HG03354 (cell line): ENCODE results near the gene TMEM184B.
"Not testable (repeated sequence)": the region's sequence is repeated elsewhere in the genome, so short reads cannot be mapped to it uniquely, and the experiment has no call there.

Experiments used
- ATAC-seq: cut with Tn5 transposase; IDR thresholded peaks from one replicate; pipeline ENCODE4 v1.9.1; 2021; ENCODE audit warnings: mild to moderate bottlenecking; ENCODE audit not compliant: unreplicated experiment, poor library complexity, severe bottlenecking

Gene TMEM184B

GRCh38 chr22:38257181-38257580 is 15.6 kb downstream of the TMEM184B start:
- no peak for ATAC-seq

GRCh38 chr22:38255697-38256096 is 17.1 kb downstream of the TMEM184B start:
- no peak for ATAC-seq

DNA sequence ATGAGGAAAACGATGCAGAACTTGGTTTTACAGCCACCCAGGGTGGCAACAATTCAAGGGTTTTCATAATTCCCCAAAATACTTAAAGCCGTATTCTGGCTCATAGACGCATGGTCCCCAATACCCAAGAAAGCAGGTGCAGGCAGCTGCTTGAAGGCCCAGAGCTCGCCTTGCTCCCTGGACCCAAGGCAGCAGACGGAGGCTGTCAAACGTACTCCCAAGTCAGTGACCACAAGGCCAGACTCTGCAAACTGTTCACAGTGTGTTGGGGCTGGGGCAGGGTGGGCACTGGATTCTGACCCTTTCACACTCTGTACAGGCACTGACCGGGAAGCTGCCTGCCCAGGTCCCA is 21.5 kb downstream of the TMEM184B start:
- ATAC-seq = no peak

DNA sequence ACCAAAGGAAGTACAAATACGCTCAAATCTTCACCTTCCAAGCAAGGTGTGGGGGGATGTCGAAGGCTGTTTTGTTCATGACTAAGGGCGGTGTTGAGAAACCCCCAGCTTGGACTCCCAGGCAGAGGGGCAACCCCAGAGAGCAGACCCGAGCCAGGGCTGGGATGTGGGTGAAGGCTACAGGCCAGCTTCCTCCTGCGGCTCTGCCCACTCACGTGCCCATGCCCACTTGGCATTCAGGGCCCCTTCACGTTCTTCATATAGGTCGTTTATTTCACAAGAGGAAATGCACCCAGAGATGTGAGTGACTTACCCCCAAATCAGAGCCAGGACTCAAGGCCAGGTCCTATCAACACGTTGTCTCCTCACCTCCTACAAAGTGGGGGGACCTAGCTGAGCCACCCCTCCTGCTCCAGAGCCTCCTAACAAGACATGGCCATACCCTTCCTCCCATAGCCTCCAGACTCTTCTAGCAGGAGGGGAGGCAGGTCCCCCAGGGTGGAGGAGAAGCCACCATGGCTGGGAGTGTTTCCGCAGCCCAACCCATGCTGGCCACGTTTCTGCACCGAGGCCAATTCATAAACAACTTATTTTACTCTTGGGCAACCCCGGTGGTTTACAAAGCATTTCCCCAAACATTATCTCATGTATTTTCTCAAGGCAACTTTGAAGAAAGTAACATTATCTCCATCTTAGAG is 22.0 kb downstream of the TMEM184B start:
- no peak for ATAC-seq

DNA sequence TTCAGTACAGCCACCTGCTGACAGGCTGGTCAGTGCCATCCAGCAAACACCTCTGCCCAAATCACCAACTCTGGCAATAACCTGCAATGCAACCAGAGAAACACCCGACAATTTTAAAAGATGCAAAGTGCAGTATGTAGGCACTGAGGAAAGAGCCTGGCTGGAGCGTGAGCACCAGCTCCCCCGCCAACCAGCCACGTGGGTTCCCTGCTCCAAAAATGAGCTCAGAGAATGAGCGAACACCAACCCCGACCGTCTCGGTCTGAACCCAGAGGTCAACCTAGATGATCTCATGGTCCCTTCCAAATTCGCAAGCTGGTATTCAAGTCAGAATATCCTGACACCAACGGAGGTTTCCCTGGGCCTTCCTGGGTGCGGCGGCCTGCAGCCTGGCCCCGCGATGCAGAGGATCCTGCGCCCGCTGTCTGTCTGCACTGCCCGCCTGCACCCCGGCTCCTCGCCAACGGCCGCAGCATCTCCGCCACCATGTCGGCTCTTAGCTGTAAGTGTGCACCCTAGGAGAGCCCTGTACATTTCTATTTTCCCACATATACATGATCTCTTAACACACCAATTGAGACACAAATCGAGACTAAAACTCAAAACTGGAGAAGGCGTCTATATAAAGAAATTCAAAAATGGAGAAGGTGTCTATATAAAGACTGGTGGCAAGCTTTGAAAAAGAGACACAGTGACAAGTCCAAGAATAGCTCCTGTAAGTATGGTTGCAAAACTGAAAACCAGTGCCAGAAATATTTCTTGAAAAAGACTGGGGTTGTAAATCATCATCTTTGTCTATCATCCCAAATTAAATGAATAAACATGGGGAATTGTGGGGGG is 22.8 kb downstream of the TMEM184B start:
- ATAC-seq = no peak

GRCh38 chr22:38249301-38249700 is 23.5 kb downstream of the TMEM184B start:
- ATAC-seq = no peak

DNA sequence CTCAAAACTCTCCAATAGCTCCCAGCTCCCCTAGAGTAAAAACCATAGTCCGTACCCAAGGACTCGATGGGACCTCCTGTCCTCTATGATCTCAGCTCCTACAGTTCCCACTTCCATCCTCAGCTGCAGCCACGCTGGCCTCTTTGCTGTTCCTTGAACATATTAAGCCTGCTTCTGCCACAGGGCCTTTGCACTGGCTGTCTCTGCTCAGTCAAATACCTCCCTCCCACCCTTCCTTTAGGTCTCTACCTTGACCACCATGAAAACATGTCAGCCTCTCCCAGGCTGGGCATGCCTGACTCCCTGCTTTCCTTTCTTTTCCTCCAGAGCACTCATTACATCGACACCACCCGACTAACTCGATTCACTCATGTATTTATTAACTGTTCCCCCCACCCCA is 24.5 kb downstream of the TMEM184B start:
- ATAC-seq = no peak

GRCh38 chr22:38247713-38248112 is 25.1 kb downstream of the TMEM184B start:
- ATAC-seq = no peak

DNA sequence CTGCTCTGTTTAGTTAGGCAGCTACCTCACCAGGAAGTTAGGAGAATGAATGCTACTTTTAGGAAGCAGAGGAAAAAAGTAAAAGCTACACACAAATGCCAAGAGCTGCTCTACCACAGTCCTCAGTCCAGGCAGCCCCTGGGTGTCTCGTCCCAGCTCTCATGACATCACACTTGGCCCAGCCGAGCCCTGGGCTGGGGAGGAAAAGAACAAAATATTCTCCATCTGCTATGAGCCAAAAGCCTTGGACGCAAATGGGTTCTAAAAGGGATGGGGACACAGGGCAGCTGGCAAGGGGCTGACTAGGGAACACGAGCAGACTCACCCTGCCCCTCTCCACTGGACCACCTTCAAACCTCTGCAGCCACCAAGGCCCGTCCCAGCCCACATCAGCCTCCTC is 26.1 kb downstream of the TMEM184B start:
- no peak for ATAC-seq

GRCh38 chr22:38246046-38246658 is 26.7 kb downstream of the TMEM184B start:
- ATAC-seq = no peak

- no peak for ATAC-seq
These were observed 28.7 kb downstream of the TMEM184B start for GRCh38 chr22:38244106-38244505.

DNA sequence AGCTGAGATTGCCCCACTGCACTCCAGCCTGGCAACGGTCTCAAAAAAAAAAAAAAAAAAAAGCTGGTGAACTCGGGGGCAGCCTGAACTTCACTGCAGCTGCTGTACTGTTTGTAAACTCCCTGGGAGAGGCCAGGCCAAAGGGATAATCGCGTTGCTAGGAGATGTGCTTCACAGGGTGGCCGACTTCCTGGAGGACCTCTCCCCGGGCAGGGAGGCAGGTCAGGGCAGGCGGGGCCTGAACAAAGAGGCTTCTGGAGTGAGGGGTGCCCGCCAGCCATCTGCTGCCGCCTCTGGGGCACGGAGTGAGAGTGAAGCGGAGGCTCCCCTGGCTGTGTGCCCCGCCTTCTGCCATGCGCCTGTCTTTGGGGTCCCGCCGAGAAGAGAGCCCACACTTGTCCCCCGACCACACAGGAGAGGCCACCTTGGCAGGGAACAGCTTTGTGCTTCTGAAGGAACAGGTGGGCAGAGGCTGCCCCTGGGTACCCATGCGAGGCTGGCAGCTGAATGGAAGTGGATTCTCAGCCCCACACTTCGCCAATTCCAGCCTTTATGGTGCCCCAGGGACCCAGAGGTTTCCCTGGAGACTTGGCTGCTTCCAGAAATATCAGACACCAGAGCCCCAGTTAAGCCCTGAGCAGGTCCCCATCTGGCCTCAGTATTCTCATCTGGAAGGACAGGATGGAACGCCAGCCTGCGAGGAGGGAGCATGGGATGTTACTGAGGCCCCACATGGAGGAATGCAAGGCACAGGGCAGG is 29.6 kb downstream of the TMEM184B start:
- ATAC-seq = no peak

- ATAC-seq = no peak
These were observed 32.0 kb downstream of the TMEM184B start for GRCh38 chr22:38240734-38241252.

DNA sequence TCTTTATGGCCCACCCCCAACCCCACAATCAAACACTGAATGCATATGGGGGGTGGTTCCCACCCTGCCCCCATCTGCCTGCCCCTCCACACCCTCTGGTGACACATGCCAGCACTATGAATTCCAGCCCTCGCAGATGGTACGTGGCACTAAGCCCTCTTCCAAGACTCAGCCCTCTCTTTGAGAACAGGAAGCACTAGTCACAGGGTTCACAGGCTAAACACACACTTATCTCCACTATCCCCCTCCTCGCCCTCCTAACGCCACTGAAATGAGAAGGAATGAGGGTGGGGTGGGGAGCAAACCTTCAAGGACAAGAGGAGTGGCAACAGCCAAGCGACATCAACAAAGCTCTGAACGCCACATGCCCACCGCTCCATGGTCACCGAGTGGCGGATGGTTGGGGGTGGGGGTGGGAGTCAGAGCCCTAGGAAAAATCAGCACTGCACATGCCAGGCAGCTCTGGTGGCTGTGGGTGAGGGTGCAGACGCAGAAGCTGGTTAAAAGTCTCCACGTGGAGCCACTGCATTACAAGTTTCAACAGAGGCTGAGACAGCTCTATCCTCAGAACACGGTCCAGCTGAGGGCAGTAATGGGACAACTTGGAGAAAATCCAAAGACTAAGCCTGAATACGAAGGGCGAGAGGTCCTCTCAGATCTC is 33.6 kb downstream of the TMEM184B start:
- ATAC-seq = no peak

DNA sequence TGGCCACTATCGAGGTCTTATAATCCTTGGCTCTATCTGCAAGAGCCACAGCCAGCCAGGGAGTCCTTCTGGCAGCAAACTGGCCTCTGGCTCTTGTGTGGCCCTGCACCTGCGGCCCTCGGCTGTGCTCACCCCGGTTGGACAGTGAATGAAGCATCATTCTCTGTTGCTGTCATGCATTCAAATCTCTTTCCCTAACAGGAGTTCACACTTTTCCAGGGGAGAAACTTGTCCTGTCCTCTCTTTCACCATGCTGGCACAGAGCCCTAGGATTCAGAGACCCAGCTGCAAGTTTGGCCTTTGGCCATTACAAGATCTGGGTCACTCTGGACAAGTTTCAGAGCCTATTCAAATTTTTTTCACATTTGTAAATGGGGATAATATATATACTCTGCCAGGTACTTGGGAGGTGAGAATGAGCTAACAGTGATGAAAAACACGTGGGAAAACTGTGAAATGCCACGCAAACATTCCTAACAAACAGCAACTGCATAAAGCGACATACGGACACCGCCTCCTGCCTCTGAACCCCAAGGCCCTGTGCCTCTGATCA is 34.2 kb downstream of the TMEM184B start:
- ATAC-seq = no peak

DNA sequence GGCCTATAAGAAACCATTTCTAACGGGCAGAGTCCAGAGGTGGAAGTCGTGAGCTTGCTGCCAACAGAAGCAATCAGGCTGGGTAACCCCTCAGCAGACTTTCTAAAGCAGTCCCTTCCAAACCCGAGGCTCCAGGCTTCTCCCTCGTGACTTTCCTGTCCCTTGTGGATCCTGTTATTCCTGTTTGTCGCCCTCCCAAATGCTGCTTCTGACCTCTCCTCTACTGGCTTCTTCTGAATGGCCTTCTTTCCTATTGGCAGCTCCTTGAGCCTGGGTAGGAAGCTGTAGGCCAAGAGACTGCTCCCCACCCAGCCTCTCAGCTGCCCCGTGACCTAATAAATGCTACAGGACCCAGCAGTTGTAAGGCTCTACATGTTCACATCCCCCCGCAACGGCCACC is 36.0 kb downstream of the TMEM184B start:
- no peak for ATAC-seq

DNA sequence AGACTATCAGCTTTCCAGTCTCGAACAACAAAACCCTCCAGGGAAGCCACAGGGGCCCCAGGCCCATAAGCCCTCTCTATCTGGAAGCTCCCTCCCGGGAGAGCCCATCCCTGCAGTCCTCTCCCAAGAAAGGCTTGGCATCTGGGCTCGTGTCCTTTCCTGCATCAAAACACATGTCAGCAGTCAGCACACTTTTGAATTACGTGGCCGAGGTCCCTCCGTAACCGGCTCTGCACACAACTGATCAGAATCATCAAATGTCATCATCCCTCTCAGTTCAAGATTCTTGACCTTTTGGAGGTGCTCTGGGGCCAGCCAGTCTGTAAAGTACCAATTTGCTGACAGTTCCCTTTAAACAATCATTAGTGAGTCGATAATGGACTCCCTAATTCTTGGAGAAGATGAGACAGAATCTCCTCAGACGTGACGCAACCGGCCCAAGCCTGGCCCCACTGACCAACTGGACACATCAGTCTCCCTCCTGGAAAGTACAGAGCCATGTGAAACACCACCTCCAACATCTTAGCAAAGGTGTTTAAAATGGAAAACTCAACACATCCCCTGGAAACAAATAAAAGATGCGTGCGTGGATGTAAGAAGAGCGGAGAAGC is 37.5 kb downstream of the TMEM184B start:
- ATAC-seq = no peak

DNA sequence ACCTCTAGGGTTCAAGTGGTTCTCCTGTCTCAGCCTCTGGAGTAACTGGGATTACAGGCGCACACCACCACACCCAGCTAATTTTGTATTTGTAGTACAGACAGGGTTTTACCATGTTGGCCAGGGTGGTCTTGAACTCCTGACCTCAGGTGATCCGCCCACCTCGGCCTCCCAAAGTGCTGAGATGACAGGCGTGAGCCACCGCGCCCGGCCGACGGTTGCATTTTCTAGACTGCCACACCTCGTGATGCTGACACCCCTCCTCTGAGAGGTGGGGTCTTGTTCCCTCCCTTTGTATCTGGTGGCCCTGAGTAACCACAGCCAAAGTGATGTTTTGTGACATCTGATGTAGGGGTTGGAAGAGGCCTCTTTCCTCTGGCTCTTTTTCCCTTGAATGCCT is 39.0 kb downstream of the TMEM184B start:
- not testable (repeated sequence) for ATAC-seq

DNA sequence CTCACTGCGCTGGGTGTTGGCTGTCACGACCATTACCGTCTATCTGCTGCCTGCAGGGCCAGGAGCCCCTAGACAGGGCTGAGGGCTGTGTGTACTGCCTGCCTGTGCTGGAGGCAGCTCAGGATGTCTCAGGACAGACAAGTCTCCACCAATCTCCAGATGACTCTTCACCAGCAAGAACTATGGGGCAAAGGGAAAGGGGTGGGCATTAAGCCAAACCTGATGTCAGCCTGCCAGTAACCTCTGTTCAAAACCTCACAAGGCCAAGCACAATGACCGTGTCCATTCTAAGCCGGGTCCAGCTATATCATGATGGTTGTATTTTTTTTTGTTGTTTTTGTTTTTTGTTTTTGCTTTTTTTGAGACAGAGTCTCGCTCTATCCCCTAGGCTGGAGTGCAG is 39.4 kb downstream of the TMEM184B start:
- no peak for ATAC-seq
